GM23248 (cell line): ENCODE data around the gene CROCC2.

Source experiments
- EZH2 ChIP-seq: fragments of 200-600 bp; sonication (generic); IDR thresholded peaks from 2 replicates; pipeline ENCODE4 v1.6.1; 2018; ENCODE audit warnings: antibody characterized with exemption, mild to moderate bottlenecking; ENCODE audit not compliant: insufficient read depth, poor library complexity, severe bottlenecking
- EZH2phosphoT487 ChIP-seq: fragments of 200-600 bp; sonication (generic); IDR thresholded peaks from 2 replicates; pipeline ENCODE4 v1.6.1; 2018; ENCODE audit warnings: antibody characterized with exemption, moderate library complexity, mild to moderate bottlenecking, low read depth; ENCODE audit not compliant: insufficient read depth

- TF ChIP-seq EZH2 (no peak), EZH2phosphoT487 (no peak)
Measured at GRCh38 chr2:240892356-240892755, 13.8 kb upstream of the CROCC2 start.
